Activated T-helper 1 cell treated with anti-CD3 and anti-CD28 coated beads, Interleukin-12 subunit alpha, Interleukin-12 subunit beta, Interleukin-2, Interleukin-4 antibody, amounts not matched to agents 30 ng/mL and 10 ng/mL and 1 ng/mL, durations not matched to agents 14 hours and 24 hours and 36 hours (primary cell): Measurements from ENCODE around the gene IL9R. TPM values are rescaled to one million over a fixed set of nuclear protein-coding genes. Genes with fewer than 3 reads are reported as not detected.
"Not testable (repeated sequence)": the region's sequence is repeated elsewhere in the genome, so short reads cannot be mapped to it uniquely, and the experiment has no call there.

Experiments
- DNase-seq: peaks from one replicate; pipeline ENCODE4 v3.0.0; 2021; ENCODE audit warnings: low spot score
- H3K27ac Mint-ChIP-seq: one replicate; pipeline ENCODE4 v1.8.0; 2021; ENCODE audit warnings: mild to moderate bottlenecking, mixed read lengths
- H3K27me3 Mint-ChIP-seq: one replicate; pipeline ENCODE4 v1.8.0; 2022; ENCODE audit warnings: mild to moderate bottlenecking, moderate library complexity, mixed read lengths; ENCODE audit not compliant: insufficient read depth
- H3K36me3 Mint-ChIP-seq: one replicate; pipeline ENCODE4 v1.8.0; 2021; ENCODE audit warnings: low read depth, mixed read lengths
- H3K4me1 Mint-ChIP-seq: one replicate; pipeline ENCODE4 v1.8.0; 2021; ENCODE audit warnings: low read depth, mixed read lengths
- H3K4me3 Mint-ChIP-seq: one replicate; pipeline ENCODE4 v1.8.0; 2021; ENCODE audit warnings: mild to moderate bottlenecking, moderate library complexity, mixed read lengths
- H3K9me3 Mint-ChIP-seq: one replicate; pipeline ENCODE4 v1.8.0; 2021; ENCODE audit warnings: mixed read lengths
- intact Hi-C: fragments of 100-400 bp; cut with micrococcal nuclease; formaldehyde crosslinking; loops from one replicate; pipeline ENCODE4 v1.15.1; 2024
- total RNA-seq: library from RNA; stranded (reverse); gene quantifications from 2 replicates; pipeline ENCODE4 v1.2.3, GENCODE V29; 2022

Gene IL9R
- total RNA-seq, 1 donor from 2014 or later: 7.8 TPM

- H3K4me3 Mint-ChIP-seq: peak overlapping the region; percentile 51
- no peaks in the 10 kb centered on the region for H3K36me3 Mint-ChIP-seq
- H3K27me3 Mint-ChIP-seq: peaks cover 1% of the 10 kb centered on the region
- H3K27ac Mint-ChIP-seq: peak overlapping the region; percentile 57
- intact Hi-C loops: no loop called here
- H3K9me3 Mint-ChIP-seq: no peaks in the 10 kb centered on the region
- no peak for DNase-seq
- peaks cover 73% of the 10 kb centered on the region for H3K4me1 Mint-ChIP-seq
Observed at GRCh38 chrX:156001001-156001666, 3.6 kb downstream of the IL9R start.

GRCh38 chrX:156001667-156002021 is 4.1 kb downstream of the IL9R start:
- DNase-seq: no peak
- Mint-ChIP-seq H3K9me3 (no peaks in the 10 kb centered on the region), H3K4me1 (peaks cover 70% of the 10 kb centered on the region), H3K4me3 (peak overlapping the region; percentile 51), H3K27ac (peak overlapping the region; percentile 57), H3K27me3 (peaks cover 1% of the 10 kb centered on the region), H3K36me3 (no peaks in the 10 kb centered on the region)
- intact Hi-C loops: no loop called here

- intact Hi-C loops: no loop called here
- H3K9me3 Mint-ChIP-seq: no peaks in the 10 kb centered on the region
- DNase-seq: no peak
- no peaks in the 10 kb centered on the region for H3K36me3 Mint-ChIP-seq
- no peak overlapping the region for H3K27ac Mint-ChIP-seq
- peaks cover 65% of the 10 kb centered on the region for H3K4me1 Mint-ChIP-seq
- no peak overlapping the region for H3K4me3 Mint-ChIP-seq
- H3K27me3 Mint-ChIP-seq: peaks cover 1% of the 10 kb centered on the region
Observed at GRCh38 chrX:156002507-156002906, 5.0 kb downstream of the IL9R start.

GRCh38 chrX:156003486-156004185 is 6.1 kb downstream of the IL9R start:
- DNase-seq: no peak
- Mint-ChIP-seq H3K27ac (peak overlapping the region; percentile 40), H3K4me3 (peak overlapping the region; percentile 30), H3K9me3 (no peaks in the 10 kb centered on the region), H3K27me3 (peaks cover 1% of the 10 kb centered on the region), H3K36me3 (no peaks in the 10 kb centered on the region), H3K4me1 (peaks cover 53% of the 10 kb centered on the region)
- intact Hi-C loops: no loop called here

GRCh38 chrX:156004256-156004655 is 6.8 kb downstream of the IL9R start:
- H3K4me1 Mint-ChIP-seq: peaks cover 47% of the 10 kb centered on the region
- intact Hi-C loops: no loop called here
- H3K4me3 Mint-ChIP-seq: no peak overlapping the region
- no peaks in the 10 kb centered on the region for H3K36me3 Mint-ChIP-seq
- H3K27me3 Mint-ChIP-seq: peaks cover 1% of the 10 kb centered on the region
- no peaks in the 10 kb centered on the region for H3K9me3 Mint-ChIP-seq
- no peak overlapping the region for H3K27ac Mint-ChIP-seq
- no peak for DNase-seq

GRCh38 chrX:156004740-156005139 is 7.2 kb downstream of the IL9R start:
- Mint-ChIP-seq H3K27ac (no peak overlapping the region), H3K9me3 (no peaks in the 10 kb centered on the region), H3K4me3 (no peak overlapping the region), H3K27me3 (peaks cover 1% of the 10 kb centered on the region), H3K36me3 (no peaks in the 10 kb centered on the region), H3K4me1 (peaks cover 42% of the 10 kb centered on the region)
- DNase-seq: no peak
- intact Hi-C loops: no loop called here

- Mint-ChIP-seq H3K9me3 (no peaks in the 10 kb centered on the region), H3K4me3 (no peak overlapping the region), H3K36me3 (no peaks in the 10 kb centered on the region), H3K27me3 (peaks cover 1% of the 10 kb centered on the region), H3K4me1 (peaks cover 38% of the 10 kb centered on the region), H3K27ac (no peak overlapping the region)
- no peak for DNase-seq
- intact Hi-C loops: no loop called here
Observed at GRCh38 chrX:156005144-156005543, 7.6 kb downstream of the IL9R start.

GRCh38 chrX:156006468-156006867 is 9.0 kb downstream of the IL9R start:
- H3K9me3 Mint-ChIP-seq, intact Hi-C loops, H3K36me3 Mint-ChIP-seq, H3K4me3 Mint-ChIP-seq, H3K27ac Mint-ChIP-seq, H3K27me3 Mint-ChIP-seq, DNase-seq: not testable (repeated sequence)
- H3K4me1 Mint-ChIP-seq: peaks cover 25% of the 10 kb centered on the region

GRCh38 chrX:156008379-156008778 is 10.9 kb downstream of the IL9R start:
- H3K4me3 Mint-ChIP-seq, DNase-seq, H3K36me3 Mint-ChIP-seq, H3K9me3 Mint-ChIP-seq, H3K27me3 Mint-ChIP-seq, H3K27ac Mint-ChIP-seq, intact Hi-C loops: not testable (repeated sequence)
- peaks cover 15% of the 10 kb centered on the region for H3K4me1 Mint-ChIP-seq

GRCh38 chrX:156008915-156009314 is 11.4 kb downstream of the IL9R start:
- Mint-ChIP-seq H3K27ac (no peak overlapping the region), H3K27me3 (peaks cover under 1% of the 10 kb centered on the region), H3K36me3 (no peaks in the 10 kb centered on the region), H3K4me1 (peaks cover 10% of the 10 kb centered on the region), H3K4me3 (no peak overlapping the region), H3K9me3 (no peaks in the 10 kb centered on the region)
- intact Hi-C loops: no loop called here
- DNase-seq: no peak

- H3K27me3 Mint-ChIP-seq, H3K4me3 Mint-ChIP-seq, H3K4me1 Mint-ChIP-seq, intact Hi-C loops, DNase-seq, H3K36me3 Mint-ChIP-seq, H3K9me3 Mint-ChIP-seq, H3K27ac Mint-ChIP-seq: not testable (repeated sequence)
Observed at GRCh38 chrX:156009691-156010090, 12.2 kb downstream of the IL9R start.

GRCh38 chrX:156013286-156013953 is 15.9 kb downstream of the IL9R start:
- H3K27ac Mint-ChIP-seq, H3K4me3 Mint-ChIP-seq, DNase-seq, H3K9me3 Mint-ChIP-seq, intact Hi-C loops, H3K4me1 Mint-ChIP-seq, H3K36me3 Mint-ChIP-seq, H3K27me3 Mint-ChIP-seq: not testable (repeated sequence)

- H3K36me3 Mint-ChIP-seq, H3K9me3 Mint-ChIP-seq, H3K27me3 Mint-ChIP-seq, H3K4me1 Mint-ChIP-seq, DNase-seq, H3K4me3 Mint-ChIP-seq, H3K27ac Mint-ChIP-seq, intact Hi-C loops: not testable (repeated sequence)
Observed at GRCh38 chrX:156019846-156020245, 22.4 kb downstream of the IL9R start.
